Measurements from ENCODE around the gene PGA3. TPM values are rescaled to one million over a fixed set of nuclear protein-coding genes. Genes with fewer than 3 reads are reported as not detected.

Gene PGA3
- total RNA-seq, 1 donor from 2014 or later = not detected

DNA sequence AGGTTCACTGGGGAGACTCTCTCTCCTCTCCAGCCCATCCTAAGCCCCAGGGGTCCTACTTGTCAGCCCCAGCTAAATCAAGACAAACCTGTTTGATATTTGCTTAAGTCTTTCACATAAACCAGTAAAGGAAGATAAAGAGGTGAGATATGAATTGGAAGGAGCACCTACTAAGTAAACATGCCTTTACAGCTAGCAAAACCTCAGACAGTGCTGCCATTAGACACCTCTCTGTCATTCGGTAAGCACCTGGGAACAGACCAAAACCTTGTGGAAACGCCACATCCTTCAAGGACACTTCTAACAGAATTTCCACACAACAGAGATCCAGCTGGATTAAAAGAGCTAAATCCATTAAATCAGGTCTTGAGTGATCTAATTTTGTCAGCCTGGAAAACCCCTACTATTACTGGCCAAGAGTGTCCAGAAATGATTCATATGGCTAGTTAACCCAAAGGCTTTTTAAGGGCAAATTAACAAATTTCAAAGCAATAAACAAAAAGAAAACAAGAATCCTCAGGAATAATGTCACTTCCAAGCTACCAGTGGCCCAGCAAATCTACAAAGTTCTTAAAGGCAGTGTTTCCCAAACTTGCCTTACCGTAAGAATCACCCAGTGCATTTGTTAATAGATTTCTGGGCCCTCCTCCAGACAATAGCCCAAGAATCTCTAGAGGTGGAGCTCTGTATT lies 44.5 kb upstream of the PGA3 start:
- Mint-ChIP-seq H3K36me3 (ENCODE audit: low read depth) (peaks cover 27% of the 10 kb centered on the region), H3K4me3 (peak overlapping the region; percentile 44)
- DNase-seq (ENCODE audit: low read depth, low spot score) = no peak

DNA sequence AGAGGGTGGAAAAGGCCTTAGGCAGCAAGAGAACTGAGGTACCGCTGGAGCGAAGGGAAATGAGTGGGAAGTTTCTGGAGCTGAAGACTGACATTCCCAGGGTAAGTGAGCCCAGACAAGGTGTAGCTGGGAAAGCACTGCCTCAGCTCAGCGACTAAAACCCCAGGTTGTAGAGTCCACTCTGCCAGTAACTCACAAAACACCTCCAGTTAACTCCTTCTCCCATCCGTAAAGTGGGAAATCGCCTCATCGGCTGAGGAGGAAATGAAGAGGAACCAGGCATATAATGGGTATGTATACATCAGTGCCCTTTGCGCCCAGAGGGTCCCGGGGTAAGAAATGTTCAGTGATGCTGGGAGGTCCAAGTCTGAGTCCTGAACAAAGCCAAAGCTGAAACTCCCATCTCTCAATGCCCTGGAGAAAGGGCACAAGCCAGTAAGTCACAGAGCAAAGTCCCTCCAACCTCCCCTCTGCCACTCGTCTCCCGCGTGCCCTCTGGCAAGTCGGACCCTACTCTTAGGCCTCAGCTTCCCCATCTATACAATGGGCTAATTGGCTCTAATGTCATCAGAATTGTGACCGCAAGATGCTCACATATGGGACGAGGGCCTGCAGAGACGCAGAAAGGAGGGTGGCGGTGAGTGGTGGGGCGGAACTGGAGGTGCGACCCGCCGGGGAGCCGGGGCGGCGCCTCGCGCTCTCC lies 42.7 kb upstream of the PGA3 start:
- peak overlapping the region; percentile 90 for H3K4me3 Mint-ChIP-seq
- H3K36me3 Mint-ChIP-seq (ENCODE audit: low read depth) = peaks cover 10% of the 10 kb centered on the region
- H3K27me3 Mint-ChIP-seq (ENCODE audit: low read depth) = no peaks in the 10 kb centered on the region
- peaks cover 28% of the 10 kb centered on the region for H3K4me1 Mint-ChIP-seq
- H3K9me3 Mint-ChIP-seq = peaks cover 4% of the 10 kb centered on the region
- DNase-seq (ENCODE audit: low read depth, low spot score) = no peak
- no peak for TF ChIP-seq CTCF (conservative IDR thresholded peaks at IDR 0.05)
- H3K27ac Mint-ChIP-seq (ENCODE audit: unreplicated experiment) = no peak overlapping the region

More for the DNA sequence above, 44.5 kb upstream of the PGA3 start:
- Mint-ChIP-seq H3K27ac (ENCODE audit: unreplicated experiment) (no peak overlapping the region), H3K9me3 (peaks cover 14% of the 10 kb centered on the region), H3K27me3 (ENCODE audit: low read depth) (no peaks in the 10 kb centered on the region), H3K4me1 (peaks cover 28% of the 10 kb centered on the region)
- no peak for TF ChIP-seq CTCF (conservative IDR thresholded peaks at IDR 0.05)

GRCh38 chr11:61161190-61162091 lies 41.9 kb upstream of the PGA3 start, which contains the start of gene VPS37C:
VPS37C (minus strand) TSS chr11:61161426; CDS start chr11:61138829, 22,597 bp downstream.
- no peak for TF ChIP-seq CTCF (conservative IDR thresholded peaks at IDR 0.05)
- peak; percentile 88 for DNase-seq (ENCODE audit: low read depth, low spot score)
- Mint-ChIP-seq H3K9me3 (no peaks in the 10 kb centered on the region), H3K4me3 (peak within 1 kb of the TSS; percentile 96), H3K27me3 (ENCODE audit: low read depth) (no peaks in the 10 kb centered on the region), H3K4me1 (peaks cover 28% of the 10 kb centered on the region), H3K27ac (ENCODE audit: unreplicated experiment) (peak within 1 kb of the TSS; percentile 94), H3K36me3 (ENCODE audit: low read depth) (peaks cover 6% of the 10 kb centered on the region)

GRCh38 chr11:61162092-61162941 lies 41.0 kb upstream of the PGA3 start:
- TF ChIP-seq CTCF (conservative IDR thresholded peaks at IDR 0.05) = no peak
- DNase-seq (ENCODE audit: low read depth, low spot score) = no peak
- Mint-ChIP-seq H3K4me3 (peak overlapping the region; percentile 96), H3K4me1 (peaks cover 28% of the 10 kb centered on the region), H3K36me3 (ENCODE audit: low read depth) (peaks cover 2% of the 10 kb centered on the region), H3K27me3 (ENCODE audit: low read depth) (no peaks in the 10 kb centered on the region), H3K27ac (ENCODE audit: unreplicated experiment) (peak overlapping the region; percentile 94), H3K9me3 (no peaks in the 10 kb centered on the region)

Measured in neural crest cell (in vitro differentiated cells).